B cell (primary cell): ENCODE data around the gene CASR. TPM values are rescaled to one million over a fixed set of nuclear protein-coding genes. Genes with fewer than 3 reads are reported as not detected.

Experiments
- ATAC-seq: fragments of 200-7000 bp; cut with Tn5 transposase; one replicate; pipeline ENCODE4 v1.10.0; 2021; ENCODE audit warnings: low read depth, mild to moderate bottlenecking, moderate number of reproducible peaks, moderate library complexity
- CTCF ChIA-PET: fragments of 350-600 bp; sonication (Branson Sonifier 250); formaldehyde crosslinking; loops from one replicate; lab custom pipeline; 2021; ENCODE audit warnings: antibody characterized with exemption, inconsistent platforms; lab: Charles Lee
- POLR2A ChIA-PET: fragments of 350-600 bp; sonication (Branson Sonifier 250); formaldehyde crosslinking; loops from one replicate; lab custom pipeline; 2021; ENCODE audit warnings: antibody characterized with exemption; lab: Charles Lee
- DNase-seq: peaks from one replicate; pipeline ENCODE4 v3.0.0; 2013
- H2AFZ ChIP-seq: 2 replicates; pipeline ENCODE4 v1.6.1; 2012; ENCODE audit warnings: mild to moderate bottlenecking, low read depth, low read length; ENCODE audit not compliant: insufficient read depth, poor library complexity, severe bottlenecking
- H3K27ac ChIP-seq, 2 donors: 1 replicate in 1 of 2; 2 replicates in 1 of 2; pipeline ENCODE4 v1.5.1; 2012 to 2013; ENCODE audit warnings: low read length in 2 of 2, mild to moderate bottlenecking in 2 of 2, moderate library complexity in 1 of 2
- H3K27me3 ChIP-seq, 4 experiments: fragments of 200-600 bp in 1 of 4; sonication (generic) in 1 of 4; replicated peaks in 1 of 4; 1 replicate in 2 of 4; 2 replicates in 2 of 4; pipeline versions ENCODE4 v1.6.1 to v1.7.0; 2013 to 2016; ENCODE audit warnings: low read length in 3 of 4, mild to moderate bottlenecking in 2 of 4, mixed read lengths in 1 of 4, moderate library complexity in 1 of 4; ENCODE audit not compliant: insufficient read depth in 4 of 4, control insufficient read depth in 3 of 4; ENCODE audit errors: control extremely low read depth in 1 of 4
- H3K36me3 ChIP-seq, 2 experiments: replicated peaks in 1 of 2; 1 replicate in 1 of 2; 2 replicates in 1 of 2; pipeline versions ENCODE4 v1.6.1 to v1.7.1; 2013; ENCODE audit warnings: low read length in 1 of 2; ENCODE audit not compliant: insufficient read depth in 2 of 2, control insufficient read depth in 1 of 2; ENCODE audit errors: control extremely low read depth in 1 of 2, extremely low read depth in 1 of 2
- H3K4me1 ChIP-seq, 2 donors: fragments of 200-600 bp in 1 of 2; sonication (generic) in 1 of 2; 1 replicate in 1 of 2; 2 replicates in 1 of 2; pipeline versions ENCODE4 v1.5.1 to v1.6.1; 2013 to 2017; ENCODE audit warnings: low read length in 2 of 2; ENCODE audit not compliant: control insufficient read depth in 2 of 2, insufficient read depth in 2 of 2
- H3K4me2 ChIP-seq: replicated peaks from 2 replicates; pipeline ENCODE3; 2012; ENCODE audit warnings: mild to moderate bottlenecking, low read depth, low read length; ENCODE audit not compliant: poor library complexity, severe bottlenecking
- H3K4me3 ChIP-seq, 5 experiments: fragments of 200-600 bp in 1 of 5; sonication (generic) in 1 of 5; 1 replicate in 3 of 5; 2 replicates in 2 of 5; pipeline versions ENCODE4 v1.5.1 to v1.7.0; 2011 to 2016; ENCODE audit warnings: low read length in 4 of 5, mild to moderate bottlenecking in 4 of 5, low read depth in 2 of 5, control low read depth in 1 of 5, moderate library complexity in 1 of 5; ENCODE audit not compliant: insufficient read depth in 1 of 5; ENCODE audit errors: control extremely low read depth in 1 of 5, extremely low read depth in 1 of 5
- H3K79me2 ChIP-seq: fragments of 200-600 bp; sonication (generic); one replicate; pipeline ENCODE4 v1.6.0; 2016; ENCODE audit warnings: low read length; ENCODE audit not compliant: control insufficient read depth, insufficient read depth
- H3K9ac ChIP-seq: fragments of 200-600 bp; sonication (generic); 2 replicates; pipeline ENCODE4 v1.6.1; 2017; ENCODE audit warnings: mild to moderate bottlenecking, low read length, moderate library complexity
- H3K9me3 ChIP-seq, 3 donors: one replicate each; pipeline versions ENCODE4 v1.6.1 to v1.7.1; 2013; ENCODE audit warnings: low read length in 2 of 3; ENCODE audit not compliant: control insufficient read depth in 2 of 3, insufficient read depth in 1 of 3; ENCODE audit errors: control extremely low read depth in 1 of 3
- H4K20me1 ChIP-seq: 2 replicates; pipeline ENCODE4 v1.6.0; 2012; ENCODE audit warnings: mild to moderate bottlenecking, low read length; ENCODE audit not compliant: insufficient read depth, control insufficient read depth, poor library complexity, severe bottlenecking
- H3K27ac Mint-ChIP-seq: one replicate; pipeline ENCODE4 v1.8.0; 2021; ENCODE audit warnings: mixed read lengths
- H3K27me3 Mint-ChIP-seq: one replicate; pipeline ENCODE4 v1.8.0; 2021; ENCODE audit warnings: mixed read lengths
- H3K4me1 Mint-ChIP-seq: one replicate; pipeline ENCODE4 v1.8.0; 2021; ENCODE audit warnings: mixed read lengths
- H3K4me3 Mint-ChIP-seq: one replicate; pipeline ENCODE4 v1.8.0; 2021; ENCODE audit warnings: mixed read lengths
- H3K9me3 Mint-ChIP-seq: one replicate; pipeline ENCODE4 v1.8.0; 2022; ENCODE audit warnings: mixed read lengths; ENCODE audit not compliant: insufficient read depth
- EZH2 ChIP-seq: IDR thresholded peaks from 2 replicates; pipeline ENCODE4 v1.6.1; 2012; ENCODE audit warnings: borderline replicate concordance, low read depth, mild to moderate bottlenecking, moderate library complexity, low read length; ENCODE audit not compliant: insufficient read depth, poor library complexity, severe bottlenecking
- WGBS: methylation state at CpG from one replicate; pipeline ENCODE4 v1.1.5; 2013; ENCODE audit warnings: missing lambda C conversion rate; ENCODE audit not compliant: insufficient coverage; 5-methylcytosine and 5-hydroxymethylcytosine counted together
- intact Hi-C: fragments of 100-400 bp; cut with micrococcal nuclease; formaldehyde crosslinking; loops from one replicate; pipeline ENCODE4 v1.10.0; 2022
- polyA plus RNA-seq: library from polyadenylated mRNA; depleted of rRNA; stranded (reverse); fragments of >200 nt; gene quantifications from 2 replicates; pipeline ENCODE4 v1.2.3, GENCODE V29; 2012
- total RNA-seq, 2 donors: library from RNA; stranded (reverse); fragments of 120-200 nt in 1 of 2; gene quantifications; 1 replicate in 1 of 2; 2 replicates in 1 of 2; pipeline versions ENCODE4 v1.2.3 to v1.2.4, GENCODE V29; 2013 to 2022
- TF ChIP-seq, protein P1 (sequence below): fragments of 200-600 bp; IDR thresholded peaks from one replicate; pipeline ENCODE4 v1.8.0; 2022; ENCODE audit warnings: antibody characterized with exemption, mild to moderate bottlenecking

Gene CASR
- total and polyA plus RNA-seq, 2 donors (not counting 1 experiment from before 2014, with no cell fraction given): not detected

DNA sequence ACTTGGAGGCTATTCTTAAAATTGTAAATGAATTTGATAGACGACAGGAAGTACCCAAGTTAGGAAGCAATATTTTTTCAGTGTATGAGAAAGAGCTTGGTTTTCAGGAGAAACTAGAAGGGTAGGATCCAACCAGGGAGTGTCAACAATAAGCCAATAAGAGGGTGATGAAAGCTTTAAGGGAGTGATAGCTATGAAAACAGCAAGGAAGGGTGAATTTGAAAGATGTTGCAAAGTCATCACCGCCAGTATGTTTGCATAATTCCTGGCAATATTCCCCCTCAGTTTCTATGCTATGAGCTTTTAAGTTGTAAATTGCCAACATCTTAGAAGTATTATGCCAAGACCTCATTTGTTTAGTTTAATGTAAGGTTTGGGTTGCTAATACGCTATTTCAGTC lies 129.8 kb downstream of the CASR start:
- H3K4me2 ChIP-seq: no peak overlapping the region
- H3K9me3 Mint-ChIP-seq: no peaks in the 10 kb centered on the region
- ATAC-seq (no peak), DNase-seq (no peak)
- ChIA-PET POLR2A (no interaction called here), CTCF (interaction anchor here (0.8 kb wide), 1 partner anchor 10 kb away, joined by 5 read pairs; no protein-coding TSS in a partner anchor)
- no peaks in the 10 kb centered on the region for H3K27me3 ChIP-seq
- TF ChIP-seq, protein P1, sequence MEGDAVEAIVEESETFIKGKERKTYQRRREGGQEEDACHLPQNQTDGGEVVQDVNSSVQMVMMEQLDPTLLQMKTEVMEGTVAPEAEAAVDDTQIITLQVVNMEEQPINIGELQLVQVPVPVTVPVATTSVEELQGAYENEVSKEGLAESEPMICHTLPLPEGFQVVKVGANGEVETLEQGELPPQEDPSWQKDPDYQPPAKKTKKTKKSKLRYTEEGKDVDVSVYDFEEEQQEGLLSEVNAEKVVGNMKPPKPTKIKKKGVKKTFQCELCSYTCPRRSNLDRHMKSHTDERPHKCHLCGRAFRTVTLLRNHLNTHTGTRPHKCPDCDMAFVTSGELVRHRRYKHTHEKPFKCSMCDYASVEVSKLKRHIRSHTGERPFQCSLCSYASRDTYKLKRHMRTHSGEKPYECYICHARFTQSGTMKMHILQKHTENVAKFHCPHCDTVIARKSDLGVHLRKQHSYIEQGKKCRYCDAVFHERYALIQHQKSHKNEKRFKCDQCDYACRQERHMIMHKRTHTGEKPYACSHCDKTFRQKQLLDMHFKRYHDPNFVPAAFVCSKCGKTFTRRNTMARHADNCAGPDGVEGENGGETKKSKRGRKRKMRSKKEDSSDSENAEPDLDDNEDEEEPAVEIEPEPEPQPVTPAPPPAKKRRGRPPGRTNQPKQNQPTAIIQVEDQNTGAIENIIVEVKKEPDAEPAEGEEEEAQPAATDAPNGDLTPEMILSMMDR: no peak
- TF ChIP-seq EZH2: no peak
- no peak overlapping the region for H3K27ac ChIP-seq
- no peaks in the 10 kb centered on the region for H4K20me1 ChIP-seq
- 7% methylated on average over 1 of the region's 3 CpGs for WGBS
- no peak overlapping the region for H3K4me3 ChIP-seq
- peaks cover 13% of the 10 kb centered on the region for H3K27me3 Mint-ChIP-seq
- H3K36me3 ChIP-seq: no peaks in the 10 kb centered on the region
- no peaks in the 10 kb centered on the region for H3K9me3 ChIP-seq
- H3K27ac Mint-ChIP-seq: no peak overlapping the region
- H3K79me2 ChIP-seq: no peaks in the 10 kb centered on the region
- H3K4me1 ChIP-seq: no peaks in the 10 kb centered on the region
- intact Hi-C loops: no loop called here
- no peak overlapping the region for H3K9ac ChIP-seq
- H3K4me1 Mint-ChIP-seq: no peaks in the 10 kb centered on the region
- no peak overlapping the region for H2AFZ ChIP-seq
- H3K4me3 Mint-ChIP-seq: no peak overlapping the region

DNA sequence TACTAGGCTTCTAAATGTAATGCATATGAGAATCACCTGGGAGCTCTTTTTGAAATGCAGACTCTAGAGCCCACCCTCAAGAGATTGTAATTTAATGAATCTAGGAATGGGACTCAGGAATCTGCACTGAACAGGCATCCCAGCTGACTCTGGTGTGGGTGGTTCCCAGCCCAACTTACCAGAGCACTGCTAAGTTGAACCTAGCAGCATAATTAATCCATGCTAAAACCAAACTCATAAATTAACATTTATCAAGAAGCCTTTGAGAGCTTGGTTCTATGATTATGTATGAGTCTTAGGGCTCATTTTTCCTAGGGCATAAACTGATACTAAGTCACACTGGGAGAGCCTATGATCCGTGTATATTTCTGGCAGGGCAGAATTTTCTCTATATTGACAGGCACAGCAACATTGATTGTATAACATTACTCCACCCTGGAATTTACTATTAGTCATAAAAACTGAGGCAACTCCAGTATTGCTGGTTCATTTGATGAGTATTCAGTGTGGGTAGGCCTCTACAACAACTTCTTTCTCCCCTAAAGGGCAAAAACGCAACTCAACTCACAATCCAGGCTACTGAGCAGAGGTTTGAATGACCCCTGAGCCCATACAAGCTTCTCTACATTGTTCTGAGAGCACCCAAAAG lies 130.9 kb downstream of the CASR start:
- Histone ChIP-seq H3K79me2 (no peaks in the 10 kb centered on the region), H3K36me3 (no peaks in the 10 kb centered on the region), H3K27me3 (no peaks in the 10 kb centered on the region), H3K9me3 (peaks cover 0 to 2% (median 0%) of the 10 kb centered on the region in 3 donors), H2AFZ (no peak overlapping the region), H3K27ac (no peak overlapping the region), H3K4me2 (no peak overlapping the region), H3K4me1 (no peaks in the 10 kb centered on the region), H3K4me3 (no peak overlapping the region), H3K9ac (no peak overlapping the region), H4K20me1 (no peaks in the 10 kb centered on the region)
- no peak for TF ChIP-seq EZH2
- TF ChIP-seq, protein P1: no peak
- no peaks in the 10 kb centered on the region for H3K4me1 Mint-ChIP-seq
- DNase-seq (no peak), ATAC-seq (no peak)
- peaks cover 5% of the 10 kb centered on the region for H3K9me3 Mint-ChIP-seq
- H3K27me3 Mint-ChIP-seq: peaks cover 14% of the 10 kb centered on the region
- POLR2A ChIA-PET: no interaction called here
- no CpG with 5 or more reads among the region's 2 CpGs for WGBS
- H3K4me3 Mint-ChIP-seq: no peak overlapping the region
- CTCF ChIA-PET: interaction anchor here (0.5 kb wide), 1 partner anchor 415 kb away, joined by 3 read pairs; no protein-coding TSS in a partner anchor
- no peak overlapping the region for H3K27ac Mint-ChIP-seq
- intact Hi-C loops: no loop called here
